Choroid plexus epithelial cell (primary cell): ENCODE data around the gene RABGGTA.

Source experiments
- DNase-seq: peaks from one replicate; pipeline ENCODE4 v3.0.0-alpha.2; 2010; ENCODE audit warnings: low read depth
- H3K4me3 ChIP-seq: 2 replicates; pipeline ENCODE4 v1.5.1; 2011; ENCODE audit warnings: low read depth, mild to moderate bottlenecking, control low read depth, low read length, moderate library complexity
- CTCF ChIP-seq: conservative IDR thresholded peaks from 2 replicates; pipeline ENCODE4 v1.5.1; 2011; ENCODE audit warnings: low read depth, mild to moderate bottlenecking, control low read depth, inconsistent platforms, low read length, moderate library complexity

Gene RABGGTA

GRCh38 chr14:24271134-24271833, at the start of gene RABGGTA:
Gene RABGGTA, minus strand, starts transcription at chr14:24271597. Its CDS starts 482 bp downstream, at chr14:24271115.
- peak; percentile 90 for DNase-seq
- peak; percentile 70 for TF ChIP-seq CTCF
- peak within 1 kb of the TSS; percentile 98 for H3K4me3 ChIP-seq

DNA sequence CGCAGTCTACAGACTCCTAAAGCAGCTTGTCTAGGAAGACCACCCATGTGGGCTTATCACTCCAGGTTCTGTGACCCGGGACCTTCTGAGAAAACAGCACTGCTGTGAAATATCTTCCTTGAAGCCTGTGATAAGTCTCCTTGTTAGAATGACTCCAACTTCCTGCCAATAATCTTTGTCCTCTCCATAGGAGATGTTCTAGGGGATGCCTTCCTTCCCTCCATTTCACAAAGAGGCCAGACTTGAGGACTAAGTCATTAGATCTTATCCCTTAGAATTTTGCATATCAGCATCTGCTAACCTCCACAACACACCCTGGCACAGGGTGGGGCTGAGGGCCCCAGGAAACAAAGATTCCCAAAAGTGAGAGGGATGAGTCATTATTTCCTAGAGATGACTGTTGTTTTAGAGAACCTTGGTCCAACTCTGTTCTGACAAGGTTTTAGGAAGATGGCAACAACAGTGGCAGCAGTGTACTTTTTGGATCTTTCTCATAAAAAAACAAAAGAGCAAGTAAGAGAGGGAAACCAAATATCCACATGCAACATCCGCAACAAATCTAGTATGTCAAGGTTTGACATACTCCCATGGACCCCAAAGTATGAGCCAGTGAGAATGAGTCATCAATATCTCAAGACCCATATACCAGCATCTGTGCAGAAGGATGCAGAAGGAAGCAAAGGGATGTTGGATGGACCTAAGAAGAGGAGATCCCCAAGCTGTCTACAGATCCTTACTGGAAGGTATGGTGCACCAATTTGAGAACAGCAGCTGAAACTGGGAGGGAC, 45.9 kb upstream of the RABGGTA start:
- no peak overlapping the region for H3K4me3 ChIP-seq
- no peak for TF ChIP-seq CTCF
- DNase-seq = no peak

GRCh38 chr14:24316597-24316950, 45.2 kb upstream of the RABGGTA start:
- TF ChIP-seq CTCF = peak; percentile 9
- H3K4me3 ChIP-seq = no peak overlapping the region
- no peak for DNase-seq

- H3K4me3 ChIP-seq = no peak overlapping the region
- no peak for TF ChIP-seq CTCF
- no peak for DNase-seq
Observed at GRCh38 chr14:24315807-24316596, 44.6 kb upstream of the RABGGTA start.

- H3K4me3 ChIP-seq = no peak overlapping the region
- no peak for TF ChIP-seq CTCF
- DNase-seq = no peak
Observed at GRCh38 chr14:24315243-24315806, 43.9 kb upstream of the RABGGTA start.

DNA sequence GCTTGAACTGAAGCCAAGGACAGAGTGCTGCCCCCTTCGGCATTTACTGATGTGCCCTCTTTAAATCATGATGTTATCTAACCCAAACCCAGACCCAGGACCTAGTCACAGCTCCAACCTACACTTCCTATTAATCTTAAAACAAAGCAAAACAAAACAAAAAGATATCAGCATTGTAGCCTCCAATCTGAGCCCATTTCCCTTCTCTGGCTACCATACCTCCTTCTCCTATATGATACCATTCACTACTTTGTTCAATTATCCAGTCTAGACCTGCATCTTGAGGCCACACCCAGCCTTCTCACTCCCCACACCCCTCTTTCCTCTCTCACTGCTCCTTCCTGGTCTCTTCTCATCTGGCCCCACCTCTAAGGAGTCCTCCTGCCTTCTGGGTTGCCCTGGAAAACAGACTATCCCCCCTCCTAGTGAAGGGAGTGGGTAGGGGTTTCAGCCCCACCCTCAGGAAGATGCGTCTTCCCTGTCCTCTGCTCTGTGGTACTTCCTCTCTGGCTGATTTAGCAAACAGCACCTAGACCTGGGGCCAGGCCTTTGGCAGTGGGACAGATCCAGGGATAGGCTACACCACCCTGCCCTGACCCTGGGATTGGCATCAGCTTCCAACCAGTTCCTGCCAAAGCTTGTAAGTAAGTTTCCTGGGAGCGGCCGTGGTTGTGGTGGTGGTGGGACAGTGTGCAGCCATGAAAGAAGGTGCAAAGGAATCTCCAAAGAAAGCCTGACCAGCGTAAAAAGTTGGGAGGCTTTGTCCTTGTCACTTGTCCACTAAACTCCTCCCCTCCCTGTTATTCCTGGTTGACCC, 43.2 kb upstream of the RABGGTA start:
- no peak for TF ChIP-seq CTCF
- no peak overlapping the region for H3K4me3 ChIP-seq
- no peak for DNase-seq
